ENCODE results near the gene SMIM41.
A peak's percentile ranks its signal among the peaks of the same experiment; 100 is the strongest.

The SMIM41 gene

GRCh38 chr12:52148464-52149181, 69.1 kb downstream of the SMIM41 start:
- no peak for DNase-seq

GRCh38 chr12:52149182-52149641, 69.7 kb downstream of the SMIM41 start:
- DNase-seq: no peak

DNA sequence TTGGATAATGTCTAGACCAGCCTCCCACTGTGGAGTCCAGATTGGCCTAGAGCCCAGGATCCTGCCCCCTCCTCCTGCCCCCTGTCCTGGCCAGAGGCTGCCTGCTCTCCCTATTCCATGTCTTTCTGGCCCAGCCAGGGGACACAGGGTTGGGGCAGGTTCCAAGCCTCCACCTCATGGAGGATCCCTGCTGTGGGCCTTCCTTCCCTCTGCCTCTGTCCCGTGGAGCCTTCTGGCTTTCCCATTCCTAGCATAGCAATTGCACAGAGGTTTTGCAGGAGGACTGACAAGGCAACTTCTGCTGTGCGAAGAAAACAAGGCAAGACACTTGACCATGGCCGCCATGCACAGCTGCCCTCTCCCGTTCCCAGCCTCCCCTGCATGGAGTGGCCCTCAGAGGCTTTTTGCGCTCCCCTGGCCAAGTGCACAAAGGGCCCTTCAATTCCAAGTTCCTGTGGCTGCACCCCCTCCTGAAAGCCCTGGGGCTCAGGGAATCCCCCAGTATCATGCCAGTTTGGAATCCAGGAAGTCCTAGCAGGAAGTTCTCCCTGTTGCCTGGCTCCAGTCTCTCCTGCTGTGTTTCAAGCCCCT, 70.2 kb downstream of the SMIM41 start:
- no peak for DNase-seq

DNA sequence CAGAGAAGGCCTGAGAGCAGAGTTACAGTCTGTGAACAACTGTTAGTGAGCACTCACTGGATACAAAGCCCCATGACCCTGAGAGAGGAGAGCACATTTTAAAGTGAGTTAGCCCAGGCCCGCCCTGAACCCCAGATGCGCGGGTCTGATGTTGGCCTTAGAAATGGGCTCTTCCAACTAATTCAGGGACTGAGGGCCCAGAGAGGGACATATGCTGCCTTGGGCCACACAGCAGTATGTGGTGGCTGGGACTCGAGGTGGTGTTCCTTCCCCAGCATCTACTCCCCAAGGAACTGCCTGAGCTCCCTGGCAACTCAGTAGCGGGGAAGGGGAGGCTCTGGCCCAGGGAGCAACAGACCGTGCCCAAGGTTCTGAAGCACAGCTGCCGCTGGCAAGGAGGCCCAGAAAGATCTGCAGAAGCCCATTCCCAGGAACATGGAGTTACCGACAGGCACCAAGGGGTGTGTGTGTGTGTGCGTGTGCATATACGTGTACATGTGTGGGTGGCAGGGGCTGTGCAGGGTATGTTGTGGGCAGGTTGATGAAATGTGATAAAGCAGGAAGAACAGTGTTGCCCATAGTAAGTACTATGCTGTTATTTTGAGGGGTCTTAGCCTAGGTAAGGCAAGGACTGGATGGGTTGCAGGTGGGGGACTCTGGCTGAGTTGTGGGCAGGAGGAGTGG, 71.8 kb downstream of the SMIM41 start:
- no peak for DNase-seq

DNA sequence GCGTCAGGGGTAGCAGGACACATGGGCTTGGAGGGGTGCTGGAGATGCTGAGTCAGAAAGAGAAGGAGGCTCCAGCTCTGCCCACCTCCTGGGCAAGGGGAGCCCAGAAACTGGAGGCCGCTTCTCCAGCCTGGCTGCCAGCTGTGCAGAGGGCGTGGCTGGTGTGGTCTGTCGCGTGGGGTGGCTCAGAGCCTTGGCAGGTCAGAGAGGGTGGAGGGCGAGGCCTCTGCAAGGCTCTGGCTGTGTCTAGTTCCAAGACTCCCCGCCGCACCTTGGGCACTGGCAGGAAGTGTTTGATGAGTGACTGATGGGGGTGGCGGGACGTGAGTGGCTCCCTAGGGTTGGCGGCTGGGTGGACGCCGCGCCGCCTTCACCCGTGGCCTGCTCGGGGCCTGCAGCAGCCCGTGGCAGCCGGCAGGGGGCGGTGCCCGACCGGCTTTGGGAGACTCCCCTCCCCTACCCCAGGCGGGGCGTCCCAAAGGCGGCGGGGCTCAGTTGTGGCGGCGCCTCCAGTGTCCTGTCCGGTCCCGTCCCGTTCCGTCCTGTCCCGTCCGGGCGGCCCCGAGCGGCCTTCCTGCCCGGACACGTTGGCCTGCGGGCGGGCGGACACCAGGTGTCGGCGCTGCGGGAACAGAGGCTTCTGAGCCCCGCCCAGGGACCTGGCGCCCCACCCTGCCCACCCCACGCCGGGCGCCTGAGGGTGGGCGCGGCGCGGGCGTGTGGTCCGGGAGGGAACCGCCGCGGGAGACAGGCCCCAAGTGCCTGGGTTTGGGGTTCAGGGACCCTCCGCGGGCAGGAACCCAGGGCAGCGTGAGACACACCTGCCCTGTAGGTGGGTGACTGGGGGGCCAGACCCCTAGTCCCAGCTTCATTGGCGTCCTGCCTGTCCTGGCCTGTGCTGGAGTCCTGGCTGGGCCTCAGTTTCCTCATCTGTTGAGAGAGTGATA, 72.6 kb downstream of the SMIM41 start:
- DNase-seq: no peak

- DNase-seq: no peak
These were observed 73.4 kb downstream of the SMIM41 start for GRCh38 chr12:52152905-52153317.

DNA sequence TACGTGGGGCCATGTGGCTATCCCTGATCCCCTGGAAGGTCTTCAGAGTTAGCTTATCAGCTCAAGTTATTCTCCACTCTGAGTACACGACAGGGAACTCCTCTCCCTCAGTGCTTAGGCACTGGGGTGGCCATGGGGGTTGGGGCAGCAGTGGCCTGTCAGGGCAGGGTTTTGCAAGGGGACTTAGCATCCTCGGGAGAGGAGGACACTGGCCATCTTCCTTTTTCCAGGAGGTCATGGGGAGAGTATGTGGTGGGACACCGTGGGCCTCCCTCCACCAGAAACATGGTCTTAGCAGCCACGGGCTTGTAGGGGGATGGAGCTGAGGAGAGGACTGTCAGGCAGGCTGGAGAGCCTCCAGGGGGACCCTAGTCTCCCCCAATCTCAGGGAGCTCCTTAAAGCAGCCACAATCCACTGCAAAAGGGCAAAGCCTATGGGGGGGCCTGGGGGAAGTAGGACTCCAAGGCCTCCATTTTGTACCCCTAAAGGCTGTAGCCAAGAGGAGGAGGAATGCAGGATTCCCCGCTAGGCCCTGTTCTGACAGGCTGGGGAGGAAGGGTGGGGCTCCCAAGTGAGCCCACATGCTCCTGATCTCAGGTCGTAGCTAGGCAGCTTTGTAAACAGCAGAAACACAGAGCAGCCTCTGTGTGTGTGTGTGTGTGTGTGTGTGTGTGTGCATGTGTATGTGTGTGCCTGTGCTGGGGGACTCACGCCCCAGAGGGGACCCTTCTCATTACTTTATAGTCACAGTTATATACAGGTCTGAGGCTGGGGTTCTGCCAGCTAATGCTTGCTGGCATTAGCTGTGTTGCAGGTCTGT, 75.8 kb downstream of the SMIM41 start:
- no peak for DNase-seq

GRCh38 chr12:52156311-52156710, 76.8 kb downstream of the SMIM41 start:
- no peak for DNase-seq

DNA sequence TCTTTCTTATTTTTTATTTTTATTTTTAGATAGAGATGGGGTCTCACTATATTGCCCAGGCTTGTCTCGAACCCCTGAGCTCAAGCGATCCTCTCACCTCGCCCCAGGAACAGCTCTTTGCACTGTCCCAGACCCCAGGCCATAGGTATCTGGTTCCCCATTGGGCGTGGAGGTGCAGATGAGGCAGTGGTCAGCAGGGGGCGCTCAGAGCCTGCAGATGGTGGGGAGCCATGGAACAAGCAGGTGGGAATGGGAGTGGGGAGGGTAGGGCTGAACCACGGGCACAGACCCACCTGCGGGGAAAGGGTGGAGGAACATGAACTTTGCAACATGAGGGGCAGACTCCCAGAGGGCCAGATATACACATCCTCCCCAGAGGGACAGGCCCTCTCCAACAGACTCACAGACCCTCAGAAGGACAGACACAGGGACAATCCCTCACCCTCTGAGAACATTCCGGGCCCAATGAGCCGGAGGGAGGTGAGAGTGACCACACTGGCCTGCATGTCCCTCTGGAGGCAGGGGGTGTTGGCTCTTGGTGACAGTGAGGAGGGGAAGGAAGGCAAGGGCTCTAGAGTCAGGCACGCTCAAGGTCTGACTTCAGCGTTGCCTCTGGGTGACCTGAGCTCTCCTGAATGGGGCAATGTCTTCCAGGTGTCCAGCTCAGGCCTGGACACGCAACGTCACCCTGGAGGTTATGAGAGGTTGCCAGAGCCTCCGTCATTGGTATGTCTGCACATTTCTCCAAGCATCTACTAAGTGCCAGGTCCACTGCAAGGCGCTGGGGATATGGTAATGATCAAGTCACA, 77.5 kb downstream of the SMIM41 start:
- peak; percentile 45 for DNase-seq

GRCh38 chr12:52157566-52158150, 78.2 kb downstream of the SMIM41 start:
- no peak for DNase-seq

All from GDM1 (cell line).